ENCODE results near the gene SLC66A2.
A peak's percentile ranks its signal among the peaks of the same experiment; 100 is the strongest.

SLC66A2 gene

GRCh38 chr18:79980585-79980984 is 29.1 kb upstream of the SLC66A2 start:
- DNase-seq = no peak
- ChIA-PET POLR2A (no interaction called here), CTCF (interaction anchor here (0.7 kb wide), 1 partner anchor 10 kb away, joined by 3 read pairs; no protein-coding TSS in a partner anchor)
- no peaks in the 10 kb centered on the region for H3K27me3 ChIP-seq (replicated peaks in 2 of 5; ENCODE audit: control insufficient read depth in 4 of 5, insufficient read depth in 5 of 5, low read length in 4 of 5)
- 96% methylated on average over 13 of the region's 13 CpGs for WGBS (ENCODE audit: insufficient coverage)
- no peak overlapping the region for H3K4me3 ChIP-seq (ENCODE audit: control insufficient read depth in 1 of 7, extremely low read depth in 1 of 7, insufficient read depth in 4 of 7, low read depth in 2 of 7, low read length in 6 of 7)
- H3K27ac ChIP-seq (ENCODE audit: insufficient read depth in 1 of 2, low read depth in 1 of 2, low read length in 2 of 2, poor library complexity in 1 of 2, severe bottlenecking in 2 of 2) = no peak overlapping the region
- H3K36me3 ChIP-seq (ENCODE audit: control insufficient read depth in 4 of 4, insufficient read depth in 4 of 4, low read length in 3 of 4) = peaks cover 4 to 51% (median 15%) of the 10 kb centered on the region in 4 experiments
- no peaks in the 10 kb centered on the region for H3K9me3 ChIP-seq (ENCODE audit: control extremely low read depth in 1 of 5, control insufficient read depth in 4 of 5, insufficient read depth in 2 of 5, low read depth in 1 of 5, low read length in 4 of 5)
- H3K4me1 ChIP-seq (ENCODE audit: control extremely low read depth in 1 of 4, control insufficient read depth in 4 of 4, insufficient read depth in 4 of 4, low read length in 3 of 4) = peaks cover 0 to 30% (median 16%) of the 10 kb centered on the region in 4 experiments

GRCh38 chr18:79979843-79980242 is 28.4 kb upstream of the SLC66A2 start:
- ChIA-PET CTCF (no interaction called here), POLR2A (no interaction called here)
- Histone ChIP-seq H3K9me3 (ENCODE audit: control extremely low read depth in 1 of 5, control insufficient read depth in 4 of 5, insufficient read depth in 2 of 5, low read depth in 1 of 5, low read length in 4 of 5) (no peaks in the 10 kb centered on the region), H3K4me1 (ENCODE audit: control extremely low read depth in 1 of 4, control insufficient read depth in 4 of 4, insufficient read depth in 4 of 4, low read length in 3 of 4) (peaks cover 0 to 30% (median 15%) of the 10 kb centered on the region in 4 experiments), H3K27me3 (replicated peaks in 2 of 5; ENCODE audit: control insufficient read depth in 4 of 5, insufficient read depth in 5 of 5, low read length in 4 of 5) (no peaks in the 10 kb centered on the region), H3K27ac (ENCODE audit: insufficient read depth in 1 of 2, low read depth in 1 of 2, low read length in 2 of 2, poor library complexity in 1 of 2, severe bottlenecking in 2 of 2) (peak overlapping the region in 1 of 2 experiments; percentile 55), H3K4me3 (ENCODE audit: control insufficient read depth in 1 of 7, extremely low read depth in 1 of 7, insufficient read depth in 4 of 7, low read depth in 2 of 7, low read length in 6 of 7) (no peak overlapping the region), H3K36me3 (ENCODE audit: control insufficient read depth in 4 of 4, insufficient read depth in 4 of 4, low read length in 3 of 4) (peaks cover 4 to 51% (median 14%) of the 10 kb centered on the region in 4 experiments)
- no peak for DNase-seq
- WGBS (ENCODE audit: insufficient coverage) = 96% methylated on average over 5 of the region's 5 CpGs

- H3K9me3 ChIP-seq (ENCODE audit: control extremely low read depth in 1 of 5, control insufficient read depth in 4 of 5, insufficient read depth in 2 of 5, low read depth in 1 of 5, low read length in 4 of 5) = no peaks in the 10 kb centered on the region
- no peaks in the 10 kb centered on the region for H3K27me3 ChIP-seq (replicated peaks in 2 of 5; ENCODE audit: control insufficient read depth in 4 of 5, insufficient read depth in 5 of 5, low read length in 4 of 5)
- H3K4me1 ChIP-seq (ENCODE audit: control extremely low read depth in 1 of 4, control insufficient read depth in 4 of 4, insufficient read depth in 4 of 4, low read length in 3 of 4) = peaks cover 0 to 5% (median 0%) of the 10 kb centered on the region in 4 experiments
- H3K4me3 ChIP-seq (ENCODE audit: control insufficient read depth in 1 of 7, extremely low read depth in 1 of 7, insufficient read depth in 4 of 7, low read depth in 2 of 7, low read length in 6 of 7) = no peak overlapping the region
- POLR2A ChIA-PET = no interaction called here
- no peak overlapping the region for H3K27ac ChIP-seq (ENCODE audit: insufficient read depth in 1 of 2, low read depth in 1 of 2, low read length in 2 of 2, poor library complexity in 1 of 2, severe bottlenecking in 2 of 2)
- no peak for DNase-seq
- WGBS (ENCODE audit: insufficient coverage) = 81% methylated on average over 14 of the region's 14 CpGs
- H3K36me3 ChIP-seq (ENCODE audit: control insufficient read depth in 4 of 4, insufficient read depth in 4 of 4, low read length in 3 of 4) = peaks cover 5 to 63% (median 32%) of the 10 kb centered on the region in 4 experiments
- CTCF ChIA-PET = interaction anchor here (0.9 to 1.4 kb wide), 3 partner anchors 9 to 185 kb away, joined by 3 to 8 read pairs (median 5); partner anchors contain the start of gene TXNL4A
Observed at GRCh38 chr18:79975985-79976680, 24.7 kb upstream of the SLC66A2 start.

- ChIA-PET POLR2A (no interaction called here), CTCF (interaction anchor here (1.2 to 2.0 kb wide), 3 partner anchors 12 to 28 kb away, joined by 3 to 5 read pairs (median 4); no protein-coding TSS in a partner anchor)
- Histone ChIP-seq H3K36me3 (ENCODE audit: control insufficient read depth in 4 of 4, insufficient read depth in 4 of 4, low read length in 3 of 4) (peaks cover 5 to 73% (median 34%) of the 10 kb centered on the region in 4 experiments), H3K4me1 (ENCODE audit: control extremely low read depth in 1 of 4, control insufficient read depth in 4 of 4, insufficient read depth in 4 of 4, low read length in 3 of 4) (peaks cover 0 to 3% (median 0%) of the 10 kb centered on the region in 4 experiments), H3K9me3 (ENCODE audit: control extremely low read depth in 1 of 5, control insufficient read depth in 4 of 5, insufficient read depth in 2 of 5, low read depth in 1 of 5, low read length in 4 of 5) (no peaks in the 10 kb centered on the region), H3K27ac (ENCODE audit: insufficient read depth in 1 of 2, low read depth in 1 of 2, low read length in 2 of 2, poor library complexity in 1 of 2, severe bottlenecking in 2 of 2) (no peak overlapping the region), H3K4me3 (ENCODE audit: control insufficient read depth in 1 of 7, extremely low read depth in 1 of 7, insufficient read depth in 4 of 7, low read depth in 2 of 7, low read length in 6 of 7) (no peak overlapping the region), H3K27me3 (replicated peaks in 2 of 5; ENCODE audit: control insufficient read depth in 4 of 5, insufficient read depth in 5 of 5, low read length in 4 of 5) (no peaks in the 10 kb centered on the region)
- peak; percentile 57 to 86 (median 71) for DNase-seq
- 67% methylated on average over 3 of the region's 4 CpGs for WGBS (ENCODE audit: insufficient coverage)
Observed at GRCh38 chr18:79975043-79975442, 23.6 kb upstream of the SLC66A2 start.

- Histone ChIP-seq H3K27ac (ENCODE audit: insufficient read depth in 1 of 2, low read depth in 1 of 2, low read length in 2 of 2, poor library complexity in 1 of 2, severe bottlenecking in 2 of 2) (no peak overlapping the region), H3K27me3 (replicated peaks in 2 of 5; ENCODE audit: control insufficient read depth in 4 of 5, insufficient read depth in 5 of 5, low read length in 4 of 5) (no peaks in the 10 kb centered on the region), H3K4me1 (ENCODE audit: control extremely low read depth in 1 of 4, control insufficient read depth in 4 of 4, insufficient read depth in 4 of 4, low read length in 3 of 4) (no peaks in the 10 kb centered on the region), H3K9me3 (ENCODE audit: control extremely low read depth in 1 of 5, control insufficient read depth in 4 of 5, insufficient read depth in 2 of 5, low read depth in 1 of 5, low read length in 4 of 5) (no peaks in the 10 kb centered on the region), H3K36me3 (ENCODE audit: control insufficient read depth in 4 of 4, insufficient read depth in 4 of 4, low read length in 3 of 4) (peaks cover 5 to 73% (median 37%) of the 10 kb centered on the region in 4 experiments), H3K4me3 (ENCODE audit: control insufficient read depth in 1 of 7, extremely low read depth in 1 of 7, insufficient read depth in 4 of 7, low read depth in 2 of 7, low read length in 6 of 7) (no peak overlapping the region)
- CTCF ChIA-PET = interaction anchor here (0.6 to 2.0 kb wide), 4 partner anchors 10 to 29 kb away, joined by 3 to 5 read pairs (median 4); no protein-coding TSS in a partner anchor
- POLR2A ChIA-PET = no interaction called here
- 100% methylated on average over 2 of the region's 4 CpGs for WGBS (ENCODE audit: insufficient coverage)
- no peak for DNase-seq
Observed at GRCh38 chr18:79974025-79974654, 22.7 kb upstream of the SLC66A2 start.

- no peak for DNase-seq
- 95% methylated on average over 11 of the region's 16 CpGs for WGBS (ENCODE audit: insufficient coverage)
- H3K36me3 ChIP-seq (ENCODE audit: control insufficient read depth in 4 of 4, insufficient read depth in 4 of 4, low read length in 3 of 4) = peaks cover 5 to 72% (median 36%) of the 10 kb centered on the region in 4 experiments
- no peak overlapping the region for H3K4me3 ChIP-seq (ENCODE audit: control insufficient read depth in 1 of 7, extremely low read depth in 1 of 7, insufficient read depth in 4 of 7, low read depth in 2 of 7, low read length in 6 of 7)
- H3K9me3 ChIP-seq (ENCODE audit: control extremely low read depth in 1 of 5, control insufficient read depth in 4 of 5, insufficient read depth in 2 of 5, low read depth in 1 of 5, low read length in 4 of 5) = no peaks in the 10 kb centered on the region
- no peak overlapping the region for H3K27ac ChIP-seq (ENCODE audit: insufficient read depth in 1 of 2, low read depth in 1 of 2, low read length in 2 of 2, poor library complexity in 1 of 2, severe bottlenecking in 2 of 2)
- H3K27me3 ChIP-seq (replicated peaks in 2 of 5; ENCODE audit: control insufficient read depth in 4 of 5, insufficient read depth in 5 of 5, low read length in 4 of 5) = no peaks in the 10 kb centered on the region
- CTCF ChIA-PET = interaction anchor here (2.0 kb wide), 1 partner anchor 12 kb away, joined by 5 read pairs; no protein-coding TSS in a partner anchor
- POLR2A ChIA-PET = no interaction called here
- H3K4me1 ChIP-seq (ENCODE audit: control extremely low read depth in 1 of 4, control insufficient read depth in 4 of 4, insufficient read depth in 4 of 4, low read length in 3 of 4) = no peaks in the 10 kb centered on the region
Observed at GRCh38 chr18:79973517-79973916, 22.1 kb upstream of the SLC66A2 start.

GRCh38 chr18:79972720-79973119 is 21.3 kb upstream of the SLC66A2 start:
- H3K9me3 ChIP-seq (ENCODE audit: control extremely low read depth in 1 of 5, control insufficient read depth in 4 of 5, insufficient read depth in 2 of 5, low read depth in 1 of 5, low read length in 4 of 5) = no peaks in the 10 kb centered on the region
- WGBS (ENCODE audit: insufficient coverage) = 100% methylated on average over 2 of the region's 3 CpGs
- ChIA-PET POLR2A (no interaction called here), CTCF (interaction anchor here (0.6 kb wide), 1 partner anchor 10 kb away, joined by 3 read pairs; no protein-coding TSS in a partner anchor)
- peaks cover 5 to 75% (median 39%) of the 10 kb centered on the region in 4 experiments for H3K36me3 ChIP-seq (ENCODE audit: control insufficient read depth in 4 of 4, insufficient read depth in 4 of 4, low read length in 3 of 4)
- H3K4me1 ChIP-seq (ENCODE audit: control extremely low read depth in 1 of 4, control insufficient read depth in 4 of 4, insufficient read depth in 4 of 4, low read length in 3 of 4) = no peaks in the 10 kb centered on the region
- no peak for DNase-seq
- H3K27me3 ChIP-seq (replicated peaks in 2 of 5; ENCODE audit: control insufficient read depth in 4 of 5, insufficient read depth in 5 of 5, low read length in 4 of 5) = no peaks in the 10 kb centered on the region
- no peak overlapping the region for H3K27ac ChIP-seq (ENCODE audit: insufficient read depth in 1 of 2, low read depth in 1 of 2, low read length in 2 of 2, poor library complexity in 1 of 2, severe bottlenecking in 2 of 2)
- no peak overlapping the region for H3K4me3 ChIP-seq (ENCODE audit: control insufficient read depth in 1 of 7, extremely low read depth in 1 of 7, insufficient read depth in 4 of 7, low read depth in 2 of 7, low read length in 6 of 7)

Measured in common myeloid progenitor, CD34-positive (primary cell).